Measurements from ENCODE around the gene EXOC3L4.

EXOC3L4 gene

GRCh38 chr14:103089386-103090335 lies 4.9 kb upstream of the EXOC3L4 start:
- TF ChIP-seq SNAI2 (CRISPR knock-in tag; IDR thresholded peaks at IDR 0.05), result no peak
- ATAC-seq, result no peak

DNA sequence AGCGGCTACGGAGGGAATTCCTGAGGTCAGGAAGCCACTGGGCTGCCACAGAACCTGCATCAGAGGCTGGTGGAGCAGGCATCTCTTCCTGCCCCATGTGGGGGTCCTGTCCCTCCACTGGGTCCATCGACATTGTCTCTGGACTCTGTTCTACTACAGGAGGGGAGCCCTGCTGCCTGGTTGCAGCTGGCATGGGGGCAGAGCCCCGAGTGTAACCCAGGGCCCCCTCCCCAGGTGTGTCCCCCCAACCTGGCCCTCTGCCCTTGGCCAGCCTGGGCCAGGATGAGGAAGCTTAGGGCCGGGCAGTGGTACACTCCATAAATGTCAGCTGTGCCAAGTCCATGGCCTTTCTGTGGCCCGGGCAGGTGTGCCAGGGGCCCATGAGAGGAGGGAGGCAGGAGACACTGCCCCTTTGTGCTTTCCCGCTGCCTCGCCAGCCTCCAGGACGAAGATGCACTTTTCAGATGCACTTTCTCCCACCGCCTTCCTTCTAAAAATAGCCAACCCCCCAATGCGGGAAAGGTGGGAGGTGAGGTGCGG lies 4.0 kb upstream of the EXOC3L4 start:
- TF ChIP-seq ESRRG (CRISPR knock-in tag; IDR thresholded peaks at IDR 0.05) (no peak), BACH2 (CRISPR knock-in tag; IDR thresholded peaks at IDR 0.05; ENCODE audit: borderline replicate concordance) (no peak), GLIS3 (CRISPR knock-in tag; IDR thresholded peaks at IDR 0.05) (no peak), TOX (CRISPR knock-in tag; IDR thresholded peaks at IDR 0.05; ENCODE audit: borderline replicate concordance) (no peak), ISL1 (CRISPR knock-in tag; IDR thresholded peaks at IDR 0.05) (no peak), ARNTL (CRISPR knock-in tag; IDR thresholded peaks at IDR 0.05; ENCODE audit: borderline replicate concordance, low read depth) (no peak), ZFP30 (CRISPR knock-in tag; IDR thresholded peaks at IDR 0.05) (no peak), PPARA (CRISPR knock-in tag; IDR thresholded peaks at IDR 0.05; ENCODE audit: borderline replicate concordance) (no peak), TCF4 (CRISPR knock-in tag; IDR thresholded peaks at IDR 0.05; ENCODE audit: borderline replicate concordance) (no peak), OSR1 (CRISPR knock-in tag; IDR thresholded peaks at IDR 0.05) (no peak), ZFP3 (CRISPR knock-in tag; IDR thresholded peaks at IDR 0.05) (no peak), ZNF8 (CRISPR knock-in tag; IDR thresholded peaks at IDR 0.05) (no peak), ZC3H10 (CRISPR knock-in tag; IDR thresholded peaks at IDR 0.05) (no peak), CSDC2 (CRISPR knock-in tag; IDR thresholded peaks at IDR 0.05) (no peak), RARB (CRISPR knock-in tag; IDR thresholded peaks at IDR 0.05) (no peak)
- TF ChIP-seq, protein P1, sequence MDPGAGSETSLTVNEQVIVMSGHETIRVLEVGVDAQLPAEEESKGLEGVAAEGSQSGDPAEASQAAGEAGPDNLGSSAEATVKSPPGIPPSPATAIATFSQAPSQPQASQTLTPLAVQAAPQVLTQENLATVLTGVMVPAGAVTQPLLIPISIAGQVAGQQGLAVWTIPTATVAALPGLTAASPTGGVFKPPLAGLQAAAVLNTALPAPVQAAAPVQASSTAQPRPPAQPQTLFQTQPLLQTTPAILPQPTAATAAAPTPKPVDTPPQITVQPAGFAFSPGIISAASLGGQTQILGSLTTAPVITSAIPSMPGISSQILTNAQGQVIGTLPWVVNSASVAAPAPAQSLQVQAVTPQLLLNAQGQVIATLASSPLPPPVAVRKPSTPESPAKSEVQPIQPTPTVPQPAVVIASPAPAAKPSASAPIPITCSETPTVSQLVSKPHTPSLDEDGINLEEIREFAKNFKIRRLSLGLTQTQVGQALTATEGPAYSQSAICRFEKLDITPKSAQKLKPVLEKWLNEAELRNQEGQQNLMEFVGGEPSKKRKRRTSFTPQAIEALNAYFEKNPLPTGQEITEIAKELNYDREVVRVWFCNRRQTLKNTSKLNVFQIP (CRISPR knock-in tag; IDR thresholded peaks at IDR 0.05; ENCODE audit: borderline replicate concordance, low read depth), result no peak
- TF ChIP-seq, protein P2, sequence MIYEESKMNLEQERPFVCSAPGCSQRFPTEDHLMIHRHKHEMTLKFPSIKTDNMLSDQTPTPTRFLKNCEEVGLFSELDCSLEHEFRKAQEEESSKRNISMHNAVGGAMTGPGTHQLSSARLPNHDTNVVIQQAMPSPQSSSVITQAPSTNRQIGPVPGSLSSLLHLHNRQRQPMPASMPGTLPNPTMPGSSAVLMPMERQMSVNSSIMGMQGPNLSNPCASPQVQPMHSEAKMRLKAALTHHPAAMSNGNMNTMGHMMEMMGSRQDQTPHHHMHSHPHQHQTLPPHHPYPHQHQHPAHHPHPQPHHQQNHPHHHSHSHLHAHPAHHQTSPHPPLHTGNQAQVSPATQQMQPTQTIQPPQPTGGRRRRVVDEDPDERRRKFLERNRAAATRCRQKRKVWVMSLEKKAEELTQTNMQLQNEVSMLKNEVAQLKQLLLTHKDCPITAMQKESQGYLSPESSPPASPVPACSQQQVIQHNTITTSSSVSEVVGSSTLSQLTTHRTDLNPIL (CRISPR knock-in tag; IDR thresholded peaks at IDR 0.05; ENCODE audit: low read depth), result no peak
- TF ChIP-seq, protein P3, sequence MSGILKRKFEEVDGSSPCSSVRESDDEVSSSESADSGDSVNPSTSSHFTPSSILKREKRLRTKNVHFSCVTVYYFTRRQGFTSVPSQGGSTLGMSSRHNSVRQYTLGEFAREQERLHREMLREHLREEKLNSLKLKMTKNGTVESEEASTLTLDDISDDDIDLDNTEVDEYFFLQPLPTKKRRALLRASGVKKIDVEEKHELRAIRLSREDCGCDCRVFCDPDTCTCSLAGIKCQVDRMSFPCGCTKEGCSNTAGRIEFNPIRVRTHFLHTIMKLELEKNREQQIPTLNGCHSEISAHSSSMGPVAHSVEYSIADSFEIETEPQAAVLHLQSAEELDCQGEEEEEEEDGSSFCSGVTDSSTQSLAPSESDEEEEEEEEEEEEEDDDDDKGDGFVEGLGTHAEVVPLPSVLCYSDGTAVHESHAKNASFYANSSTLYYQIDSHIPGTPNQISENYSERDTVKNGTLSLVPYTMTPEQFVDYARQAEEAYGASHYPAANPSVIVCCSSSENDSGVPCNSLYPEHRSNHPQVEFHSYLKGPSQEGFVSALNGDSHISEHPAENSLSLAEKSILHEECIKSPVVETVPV (CRISPR knock-in tag; IDR thresholded peaks at IDR 0.05), result no peak
- TF ChIP-seq, protein P4, sequence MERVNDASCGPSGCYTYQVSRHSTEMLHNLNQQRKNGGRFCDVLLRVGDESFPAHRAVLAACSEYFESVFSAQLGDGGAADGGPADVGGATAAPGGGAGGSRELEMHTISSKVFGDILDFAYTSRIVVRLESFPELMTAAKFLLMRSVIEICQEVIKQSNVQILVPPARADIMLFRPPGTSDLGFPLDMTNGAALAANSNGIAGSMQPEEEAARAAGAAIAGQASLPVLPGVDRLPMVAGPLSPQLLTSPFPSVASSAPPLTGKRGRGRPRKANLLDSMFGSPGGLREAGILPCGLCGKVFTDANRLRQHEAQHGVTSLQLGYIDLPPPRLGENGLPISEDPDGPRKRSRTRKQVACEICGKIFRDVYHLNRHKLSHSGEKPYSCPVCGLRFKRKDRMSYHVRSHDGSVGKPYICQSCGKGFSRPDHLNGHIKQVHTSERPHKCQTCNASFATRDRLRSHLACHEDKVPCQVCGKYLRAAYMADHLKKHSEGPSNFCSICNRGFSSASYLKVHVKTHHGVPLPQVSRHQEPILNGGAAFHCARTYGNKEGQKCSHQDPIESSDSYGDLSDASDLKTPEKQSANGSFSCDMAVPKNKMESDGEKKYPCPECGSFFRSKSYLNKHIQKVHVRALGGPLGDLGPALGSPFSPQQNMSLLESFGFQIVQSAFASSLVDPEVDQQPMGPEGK (CRISPR knock-in tag; IDR thresholded peaks at IDR 0.05; ENCODE audit: borderline replicate concordance), result no peak

DNA sequence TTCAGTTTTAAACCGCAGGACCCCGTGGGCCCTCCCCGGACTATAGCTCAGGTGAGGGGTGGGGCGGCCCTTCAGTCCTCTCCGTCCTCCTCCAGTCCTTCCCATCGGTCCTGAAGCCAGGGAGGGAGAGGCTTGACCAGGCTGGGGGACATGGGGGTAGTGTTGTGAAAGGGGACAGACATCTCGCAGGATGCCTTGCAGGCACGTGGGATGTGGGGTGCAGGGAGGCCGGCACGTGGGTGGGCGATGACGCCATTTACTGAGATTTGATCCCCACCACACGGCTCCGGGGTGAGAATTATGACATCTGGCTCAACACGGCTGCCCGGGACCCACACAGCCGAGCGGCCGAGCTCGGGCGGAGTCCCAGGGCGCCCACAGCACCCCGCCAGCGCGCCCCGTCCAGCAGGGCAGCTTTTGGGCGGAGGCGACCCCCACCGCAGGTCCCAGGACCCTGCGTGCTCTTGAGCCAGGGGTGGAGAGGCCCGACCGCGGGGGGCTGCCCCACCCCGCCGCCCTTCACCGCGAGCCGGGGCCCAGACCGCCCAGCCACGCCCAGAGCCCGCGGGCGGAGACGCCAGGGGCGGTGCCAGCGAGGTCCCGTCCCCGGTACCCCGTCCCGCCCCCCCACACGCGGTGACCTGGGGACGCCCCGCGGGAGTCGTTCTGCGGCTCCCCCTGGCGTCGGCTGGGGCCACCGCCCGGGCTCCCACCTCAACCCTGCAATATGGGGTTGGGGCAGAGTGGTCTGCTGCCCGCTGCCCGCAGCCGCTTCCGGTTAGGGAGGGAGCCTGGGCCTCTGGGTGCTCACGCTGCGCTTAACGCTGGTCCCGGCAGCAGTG lies 3.3 kb upstream of the EXOC3L4 start:
- ATAC-seq, result peak; percentile 51
- TF ChIP-seq GLIS3 (CRISPR knock-in tag; IDR thresholded peaks at IDR 0.05), result no peak
- no peak for TF ChIP-seq CSDC2 (CRISPR knock-in tag; IDR thresholded peaks at IDR 0.05)
- TF ChIP-seq, protein P3 (CRISPR knock-in tag; IDR thresholded peaks at IDR 0.05), result no peak
- TF ChIP-seq OSR1 (CRISPR knock-in tag; IDR thresholded peaks at IDR 0.05), result no peak
- TF ChIP-seq TCF4 (CRISPR knock-in tag; IDR thresholded peaks at IDR 0.05; ENCODE audit: borderline replicate concordance), result no peak
- no peak for TF ChIP-seq ZNF565 (CRISPR knock-in tag; conservative IDR thresholded peaks at IDR 0.05; ENCODE audit: low read depth)
- TF ChIP-seq, protein P4 (CRISPR knock-in tag; IDR thresholded peaks at IDR 0.05; ENCODE audit: borderline replicate concordance), result no peak
- TF ChIP-seq ZFP30 (CRISPR knock-in tag; IDR thresholded peaks at IDR 0.05), result no peak
- no peak for TF ChIP-seq SNAI2 (CRISPR knock-in tag; IDR thresholded peaks at IDR 0.05)
- TF ChIP-seq ZNF70 (CRISPR knock-in tag; IDR thresholded peaks at IDR 0.05), result no peak
- TF ChIP-seq RARB (CRISPR knock-in tag; IDR thresholded peaks at IDR 0.05), result no peak
- TF ChIP-seq ISL1 (CRISPR knock-in tag; IDR thresholded peaks at IDR 0.05), result no peak

More for the DNA sequence above, 4.0 kb upstream of the EXOC3L4 start:
- ATAC-seq, result no peak
